Measurements from ENCODE around the gene CRACR2B. TPM values are rescaled to one million over a fixed set of nuclear protein-coding genes. Genes with fewer than 3 reads are reported as not detected.

Gene CRACR2B
- total and polyA plus RNA-seq, 10 donors: 6.1 to 34.1 (median 14.5) TPM

DNA sequence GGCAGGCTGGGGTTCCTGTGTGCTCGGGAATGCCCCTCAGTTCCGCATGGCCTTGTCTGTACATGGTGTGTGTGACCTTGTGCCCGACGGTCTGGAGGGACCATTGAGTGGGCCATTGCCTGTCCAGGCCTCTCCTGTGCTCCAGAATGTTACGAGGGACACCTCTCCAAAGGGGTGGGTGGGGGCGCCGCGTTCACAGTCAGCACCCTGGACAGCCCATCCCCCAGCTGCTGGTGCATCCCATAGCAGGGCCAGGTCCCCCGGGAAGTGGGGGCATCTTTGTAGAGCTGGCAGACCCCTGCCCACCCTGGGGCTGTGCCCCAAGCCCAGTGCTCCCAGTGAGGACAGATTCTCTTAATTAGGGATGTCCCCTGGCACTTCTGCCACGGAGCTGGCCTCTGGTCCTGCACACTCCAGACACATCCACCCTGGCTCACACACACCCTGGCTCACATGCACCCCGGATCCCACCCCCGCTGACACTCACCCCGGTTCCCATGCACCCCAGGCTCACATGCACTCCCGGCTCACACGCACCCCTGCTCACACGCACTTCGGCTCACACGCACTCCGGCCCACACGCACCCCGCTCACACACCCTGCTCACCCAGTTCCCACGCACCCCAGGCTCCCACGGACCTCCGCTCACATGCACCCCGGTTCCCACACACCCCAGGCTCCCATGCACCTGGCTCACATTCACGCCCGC, 30.5 kb downstream of the CRACR2B start:
- 79 to 89% (median 83%) methylated on average over 27 of the region's 27 CpGs for WGBS, 5 donors
- intact Hi-C loops (cut with DNase I; ENCODE audit: low total_unique reads): no loop called here
- DNase-seq: no peak

DNA sequence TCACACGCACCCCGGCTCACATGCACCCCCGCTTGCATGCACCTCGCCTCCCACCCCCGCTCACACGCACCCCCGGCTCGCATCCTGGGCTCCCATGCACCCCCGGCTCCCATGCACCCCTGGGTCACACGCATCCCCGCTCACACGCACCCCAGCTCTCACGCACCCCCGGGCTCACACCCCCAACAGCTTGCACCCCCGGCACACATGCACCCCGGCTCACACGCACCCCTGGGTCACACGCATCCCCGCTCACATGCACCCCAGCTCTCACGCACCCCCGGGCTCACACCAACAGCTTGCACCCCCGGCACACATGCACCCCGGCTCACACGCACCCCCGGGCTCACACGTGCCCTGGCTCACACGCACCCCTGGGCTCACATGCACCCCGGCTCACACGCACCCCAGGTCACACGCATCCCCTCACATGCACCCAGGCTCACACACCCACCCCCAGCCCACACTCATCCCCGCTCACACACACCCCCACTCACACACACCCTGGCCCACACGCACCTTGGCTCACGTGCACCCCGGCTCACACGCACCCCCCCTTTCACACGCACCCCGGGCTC, 31.1 kb downstream of the CRACR2B start:
- H3K4me3 ChIP-seq: no peak overlapping the region
- TF ChIP-seq POLR2AphosphoS5 (IDR thresholded peaks at IDR 0.05) (no peak), POLR2A (IDR thresholded peaks at IDR 0.05) (no peak)
- TF ChIP-seq, protein P1, sequence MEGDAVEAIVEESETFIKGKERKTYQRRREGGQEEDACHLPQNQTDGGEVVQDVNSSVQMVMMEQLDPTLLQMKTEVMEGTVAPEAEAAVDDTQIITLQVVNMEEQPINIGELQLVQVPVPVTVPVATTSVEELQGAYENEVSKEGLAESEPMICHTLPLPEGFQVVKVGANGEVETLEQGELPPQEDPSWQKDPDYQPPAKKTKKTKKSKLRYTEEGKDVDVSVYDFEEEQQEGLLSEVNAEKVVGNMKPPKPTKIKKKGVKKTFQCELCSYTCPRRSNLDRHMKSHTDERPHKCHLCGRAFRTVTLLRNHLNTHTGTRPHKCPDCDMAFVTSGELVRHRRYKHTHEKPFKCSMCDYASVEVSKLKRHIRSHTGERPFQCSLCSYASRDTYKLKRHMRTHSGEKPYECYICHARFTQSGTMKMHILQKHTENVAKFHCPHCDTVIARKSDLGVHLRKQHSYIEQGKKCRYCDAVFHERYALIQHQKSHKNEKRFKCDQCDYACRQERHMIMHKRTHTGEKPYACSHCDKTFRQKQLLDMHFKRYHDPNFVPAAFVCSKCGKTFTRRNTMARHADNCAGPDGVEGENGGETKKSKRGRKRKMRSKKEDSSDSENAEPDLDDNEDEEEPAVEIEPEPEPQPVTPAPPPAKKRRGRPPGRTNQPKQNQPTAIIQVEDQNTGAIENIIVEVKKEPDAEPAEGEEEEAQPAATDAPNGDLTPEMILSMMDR (IDR thresholded peaks at IDR 0.05 in 8 of 11, conservative IDR thresholded peaks at IDR 0.05 in 3 of 11): no peak
- H3K4me1 ChIP-seq: peaks cover 0 to 77% (median 32%) of the 10 kb centered on the region in 6 donors
- intact Hi-C loops (cut with DNase I; ENCODE audit: low total_unique reads): no loop called here
- peaks cover 0 to 22% (median 0%) of the 10 kb centered on the region in 6 donors for H3K36me3 ChIP-seq
- no peak for DNase-seq
- no peaks in the 10 kb centered on the region for H3K9me3 ChIP-seq
- H3K27ac ChIP-seq: no peak overlapping the region
- WGBS, 5 donors: 90 to 96% (median 93%) methylated on average over 32 to 37 of the region's 37 CpGs
- H3K27me3 ChIP-seq (replicated peaks in 1 of 7): no peaks in the 10 kb centered on the region

More for the DNA sequence above, 30.5 kb downstream of the CRACR2B start:
- Histone ChIP-seq H3K27me3 (replicated peaks in 1 of 7) (no peaks in the 10 kb centered on the region), H3K27ac (peak overlapping the region in 1 of 8 donors; percentile 3), H3K4me1 (peaks cover 0 to 77% (median 32%) of the 10 kb centered on the region in 6 donors), H3K36me3 (peaks cover 0 to 22% (median 0%) of the 10 kb centered on the region in 6 donors), H3K4me3 (no peak overlapping the region), H3K9me3 (no peaks in the 10 kb centered on the region)
- TF ChIP-seq POLR2AphosphoS5 (IDR thresholded peaks at IDR 0.05): peak; percentile 15 to 48 (median 37)
- TF ChIP-seq, protein P1 (IDR thresholded peaks at IDR 0.05 in 8 of 11, conservative IDR thresholded peaks at IDR 0.05 in 3 of 11): no peak

DNA sequence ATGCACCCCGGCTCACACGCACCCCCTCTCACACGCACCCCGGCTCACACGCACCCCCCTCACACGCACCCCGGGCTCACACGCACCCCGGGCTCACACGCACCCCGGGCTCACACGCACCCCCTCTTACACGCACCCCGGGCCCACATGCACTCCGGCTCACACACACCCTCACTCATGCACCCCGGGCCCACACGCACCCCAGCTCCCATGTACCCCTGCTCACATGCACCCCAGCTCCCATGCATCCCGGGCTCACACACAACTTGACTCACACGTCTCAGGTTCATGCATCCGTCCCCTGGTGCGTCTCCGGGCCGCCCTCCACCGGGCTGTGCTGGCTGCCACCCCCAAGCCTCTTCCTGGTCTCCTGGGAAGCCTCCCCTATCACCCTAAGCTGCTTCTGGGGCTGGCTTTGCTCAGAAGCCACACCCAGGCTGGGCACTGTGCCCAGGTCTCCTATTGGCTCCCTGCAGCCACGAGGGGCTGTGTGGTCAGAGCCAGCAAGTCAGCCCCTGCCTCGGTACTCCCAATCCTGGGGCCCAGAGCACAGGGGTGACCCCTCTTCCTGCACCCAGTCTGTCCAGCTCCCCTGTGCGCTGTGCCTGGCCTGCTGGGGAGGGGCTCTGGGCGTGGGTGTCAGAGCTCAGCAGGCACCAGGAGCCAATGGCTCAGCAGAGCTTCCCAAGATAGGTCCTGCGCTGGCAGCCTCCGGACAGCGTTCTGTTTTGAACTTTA, 31.8 kb downstream of the CRACR2B start:
- Histone ChIP-seq H3K36me3 (peaks cover 0 to 24% (median 0%) of the 10 kb centered on the region in 6 donors), H3K27ac (peak overlapping the region in 5 of 8 donors; percentile 15 to 54 (median 29)), H3K27me3 (replicated peaks in 1 of 7) (no peaks in the 10 kb centered on the region), H3K4me1 (peaks cover 0 to 77% (median 32%) of the 10 kb centered on the region in 6 donors), H3K9me3 (no peaks in the 10 kb centered on the region), H3K4me3 (peak overlapping the region in 1 of 8 donors; percentile 15)
- no peak for DNase-seq
- 48 to 77% (median 73%) methylated on average over 12 to 31 of the region's 31 CpGs for WGBS, 5 donors
- TF ChIP-seq POLR2A (IDR thresholded peaks at IDR 0.05) (no peak), POLR2AphosphoS5 (IDR thresholded peaks at IDR 0.05) (peak in 2 of 3 donors; percentile 56 to 63)
- intact Hi-C loops (cut with DNase I; ENCODE audit: low total_unique reads): no loop called here

DNA sequence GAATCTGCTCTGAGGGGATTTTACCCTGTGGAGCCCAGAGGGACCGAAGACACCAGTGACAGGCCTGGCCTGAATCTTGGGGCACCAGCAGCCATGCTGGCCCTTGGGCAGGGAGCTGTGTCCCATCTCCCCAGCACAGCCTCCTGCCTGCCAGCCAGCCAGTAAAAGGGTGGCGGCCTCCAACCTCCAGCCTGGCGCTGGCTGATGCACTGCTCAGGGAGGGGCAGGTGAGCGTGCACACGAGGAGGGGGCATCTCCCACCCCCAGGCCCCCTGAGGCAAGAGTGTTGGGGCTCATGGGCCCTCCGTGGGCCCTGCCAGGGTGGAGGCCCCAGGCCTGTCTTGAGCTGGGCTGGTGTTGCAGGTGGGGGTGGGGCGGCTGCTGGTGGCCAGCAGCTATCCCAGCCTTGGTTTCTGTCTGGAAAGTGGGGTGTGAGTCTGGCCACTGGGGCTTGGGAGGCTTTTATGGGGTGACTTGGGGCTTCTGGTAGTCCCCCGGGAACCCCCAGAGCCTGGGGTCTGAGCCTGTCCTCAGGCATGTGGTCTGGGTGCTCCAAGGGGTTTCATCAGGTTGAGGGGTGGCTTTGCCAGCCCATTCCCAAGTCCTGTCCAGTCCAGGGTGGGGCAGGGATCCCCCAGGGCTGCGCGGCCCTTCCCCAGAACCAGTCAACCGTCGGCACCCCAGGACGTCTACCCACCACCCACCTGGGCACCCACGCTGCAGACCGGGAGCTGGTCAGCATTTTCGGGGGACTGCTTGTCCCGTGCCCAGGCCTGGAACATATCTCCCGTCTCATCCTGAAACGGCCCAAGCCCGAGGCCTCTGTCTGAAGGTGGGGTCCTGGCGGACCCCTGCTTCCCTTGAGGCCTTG, 32.8 kb downstream of the CRACR2B start:
- 83 to 92% (median 86%) methylated on average over 6 to 21 of the region's 21 CpGs for WGBS, 5 donors
- intact Hi-C loops (cut with DNase I; ENCODE audit: low total_unique reads): no loop called here
- Histone ChIP-seq H3K4me3 (no peak overlapping the region), H3K4me1 (peaks cover 0 to 68% (median 32%) of the 10 kb centered on the region in 6 donors), H3K27me3 (replicated peaks in 1 of 7) (no peaks in the 10 kb centered on the region), H3K27ac (peak overlapping the region in 4 of 8 donors; percentile 25 to 54 (median 34)), H3K36me3 (peaks cover 0 to 33% (median 3%) of the 10 kb centered on the region in 6 donors), H3K9me3 (no peaks in the 10 kb centered on the region)
- TF ChIP-seq POLR2AphosphoS5 (IDR thresholded peaks at IDR 0.05) (peak in 1 of 3 donors; percentile 16), POLR2A (IDR thresholded peaks at IDR 0.05) (no peak)
- TF ChIP-seq, protein P1 (IDR thresholded peaks at IDR 0.05 in 8 of 11, conservative IDR thresholded peaks at IDR 0.05 in 3 of 11): no peak
- DNase-seq: no peak

Measured in spleen (tissue), 11 donors.